ENCODE measurements around the gene ALG14.

DNA sequence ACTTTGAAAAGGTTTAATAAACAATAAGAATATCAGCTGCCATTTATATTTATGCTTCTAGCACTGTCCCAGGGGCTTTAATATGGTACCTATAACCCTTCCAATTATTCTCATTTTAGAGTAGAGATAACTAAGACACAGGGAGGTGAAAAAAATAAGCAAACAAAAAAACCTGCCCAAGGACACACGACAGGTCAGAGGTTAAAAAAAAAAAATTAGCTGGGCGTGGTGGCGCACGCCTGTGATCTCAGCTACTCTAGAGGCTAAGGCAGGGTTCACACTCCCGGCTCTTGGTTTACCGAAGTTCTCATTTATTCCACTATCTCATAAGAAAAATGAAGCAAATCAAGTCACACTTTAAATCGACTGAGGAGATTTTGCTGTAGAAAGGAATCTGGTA lies 111.2 kb downstream of the ALG14 start:
- TF ChIP-seq POLR2A (IDR thresholded peaks at IDR 0.05) (no peak), CTCF (IDR thresholded peaks at IDR 0.05) (no peak)

Data from lower leg skin (tissue), 3 donors.